Measurements from ENCODE around the gene ANKRD33B.

ANKRD33B gene

DNA sequence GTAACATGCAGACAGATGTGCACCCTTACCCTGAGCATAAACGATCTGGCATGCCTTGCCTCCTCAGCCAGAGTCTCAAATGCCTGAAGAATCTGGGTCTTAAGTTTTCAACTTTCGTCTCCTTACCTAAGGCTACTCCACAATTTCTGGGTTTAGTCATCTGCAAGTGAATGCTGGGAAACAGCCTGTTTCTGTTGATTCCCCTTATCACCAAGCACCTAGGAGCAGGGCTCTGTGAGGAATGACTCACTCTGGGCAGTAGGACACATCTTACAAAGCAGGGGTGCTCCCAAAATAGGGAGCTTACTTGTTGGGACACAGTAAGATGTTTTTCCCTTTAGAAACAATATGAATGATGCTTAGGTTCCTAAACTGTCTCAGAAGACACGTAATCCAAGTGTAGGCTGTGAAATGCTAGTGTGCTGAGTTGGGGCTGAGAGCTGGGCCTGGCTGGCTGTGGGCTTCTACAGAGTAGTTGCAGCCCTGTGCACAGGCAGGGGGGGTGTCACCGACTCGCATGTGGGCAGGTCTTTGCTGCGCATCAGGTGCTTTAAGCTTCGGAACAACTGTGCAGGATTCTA lies 139.1 kb downstream of the ANKRD33B start:
- no peak for DNase-seq

DNA sequence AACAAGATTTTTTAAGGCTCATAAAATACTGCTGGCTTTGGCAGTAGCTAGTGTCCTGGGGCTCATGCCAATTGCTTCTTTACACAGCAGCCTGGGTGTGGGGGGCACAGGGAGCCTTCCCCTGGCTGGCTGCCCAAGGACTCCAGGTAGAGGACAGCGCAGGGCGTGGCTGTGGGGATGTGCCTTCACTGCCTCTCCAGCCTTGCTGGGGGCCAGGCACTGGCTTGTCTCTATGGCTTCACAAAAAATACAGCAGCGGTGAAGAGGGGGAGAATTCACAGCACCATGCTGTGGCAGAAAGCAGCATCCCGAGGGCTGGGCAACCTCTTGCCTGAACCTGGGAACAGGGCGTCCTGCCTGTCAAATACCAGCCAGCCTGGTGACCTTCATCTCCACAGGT lies 139.8 kb downstream of the ANKRD33B start:
- DNase-seq: no peak

DNA sequence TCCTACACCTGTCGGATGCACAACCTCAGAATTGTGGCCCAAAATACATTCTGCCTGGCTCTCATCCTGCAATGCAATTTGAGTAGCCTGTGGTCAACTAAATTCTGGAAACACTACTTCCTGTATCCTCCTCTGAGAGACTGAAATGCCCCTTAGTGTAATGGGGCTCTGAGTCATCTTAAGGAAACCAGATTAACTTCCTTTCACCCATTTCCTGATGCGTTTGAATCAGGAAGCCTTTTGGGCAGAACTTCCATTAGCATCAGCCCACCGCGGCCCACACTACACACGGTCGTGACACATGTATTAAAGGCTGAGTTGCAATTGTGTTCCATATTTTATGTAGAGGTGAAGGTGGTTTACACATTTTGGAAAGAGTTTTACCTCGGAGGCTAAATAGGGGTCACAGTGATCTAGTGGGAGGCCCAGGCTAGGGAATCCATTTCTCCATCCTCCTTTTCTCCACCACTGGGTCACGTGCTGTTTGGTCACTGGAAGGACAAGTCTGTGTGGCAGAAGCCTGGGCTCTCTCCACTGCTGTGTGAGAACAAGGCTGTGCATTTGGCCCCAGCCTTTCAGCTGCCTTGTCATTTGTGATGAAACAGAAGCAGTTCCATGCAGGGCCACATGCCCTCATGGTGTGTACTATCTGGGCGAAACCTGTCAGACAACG lies 141.2 kb downstream of the ANKRD33B start:
- DNase-seq: peak in 1 of 2 donors; percentile 17

DNA sequence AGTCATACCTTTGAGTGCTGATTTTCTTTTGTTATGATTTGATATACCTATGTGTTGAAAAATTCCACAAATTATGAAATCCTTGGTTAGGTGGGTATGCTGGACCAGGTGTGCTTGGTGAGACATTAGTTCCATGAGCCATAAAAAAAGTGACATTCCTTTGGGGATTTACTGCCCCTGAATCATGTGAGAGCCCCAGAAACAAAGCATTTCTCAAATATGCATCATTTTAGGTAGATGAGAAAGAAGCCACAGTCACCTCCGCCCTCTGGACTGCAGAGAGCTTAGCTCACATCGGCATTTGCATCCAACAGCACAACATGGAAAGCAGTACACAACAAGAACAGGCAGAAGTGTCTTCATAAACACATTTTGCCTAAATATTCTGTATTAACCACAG lies 141.9 kb downstream of the ANKRD33B start:
- DNase-seq: no peak

DNA sequence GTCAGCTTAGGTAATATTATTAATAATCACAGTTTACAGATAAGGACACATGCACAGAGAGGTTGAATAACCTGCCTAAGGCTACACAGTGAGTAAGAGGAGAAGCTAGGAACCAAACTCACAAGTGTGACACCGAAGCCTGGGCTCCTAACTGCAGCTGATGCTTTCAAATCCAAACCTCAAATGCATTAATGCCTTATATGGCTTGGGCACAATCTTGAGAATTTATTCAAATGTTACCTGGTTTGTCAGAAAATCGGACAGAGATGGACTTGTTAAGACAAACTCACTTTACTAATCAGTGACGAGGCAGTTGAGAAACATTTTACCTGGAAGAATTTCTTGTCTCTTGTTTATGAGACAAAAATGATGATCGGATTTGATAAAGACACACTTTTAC lies 142.5 kb downstream of the ANKRD33B start:
- DNase-seq: no peak
